Left kidney (tissue), 2 donors: ENCODE measurements around the gene ARHGAP15. TPM values are rescaled to one million over a fixed set of nuclear protein-coding genes. Genes with fewer than 3 reads are reported as not detected.

Experiments used
- DNase-seq: peaks from one replicate; pipeline ENCODE4 v3.0.0-alpha.2; 2013
- polyA plus RNA-seq: library from polyadenylated mRNA; unstranded; fragments of 120-200 nt; gene quantifications from one replicate; pipeline ENCODE4 v1.2.1, GENCODE V29; 2013; ENCODE audit not compliant: insufficient read length

ARHGAP15 gene
- polyA plus RNA-seq, 1 donor: 3.7 TPM

DNA sequence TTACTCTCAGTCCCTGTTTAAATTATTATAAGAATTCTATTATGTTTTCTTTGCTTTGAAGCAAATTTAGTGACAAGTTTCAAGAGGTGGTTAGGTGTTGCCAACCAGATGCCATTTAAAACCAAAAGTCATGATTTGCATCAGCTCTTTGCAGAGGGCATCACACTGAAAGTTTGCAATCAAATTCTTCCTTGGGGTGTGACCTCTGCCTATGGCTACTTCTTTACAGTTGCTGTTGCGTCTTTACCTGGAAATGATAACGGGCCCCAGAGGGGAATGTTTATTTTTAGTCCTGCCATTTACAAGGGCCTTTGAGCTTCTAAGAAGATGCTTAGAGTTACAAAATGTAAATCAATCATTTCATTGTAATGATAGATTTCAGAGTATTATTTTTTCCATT lies 561.0 kb downstream of the ARHGAP15 start:
- no peak for DNase-seq

DNA sequence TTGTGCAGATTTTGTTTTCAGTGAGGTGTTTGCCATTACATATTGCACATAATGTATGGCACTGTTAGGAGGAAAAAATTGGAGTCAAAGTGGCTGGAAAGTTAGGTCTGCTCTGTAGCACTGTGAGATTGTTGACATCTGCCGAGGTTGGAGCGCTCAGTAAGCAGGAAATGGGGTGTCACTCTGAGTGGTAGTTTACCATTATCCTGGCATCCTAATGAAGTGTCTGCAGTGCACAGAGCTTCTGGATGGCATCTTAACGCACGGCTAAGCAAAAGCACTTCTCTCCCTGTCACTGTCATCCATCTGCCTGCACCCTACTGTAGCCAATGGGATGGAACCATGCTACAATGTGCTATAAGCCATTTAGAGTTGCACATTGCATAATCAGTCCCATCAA lies 561.9 kb downstream of the ARHGAP15 start:
- DNase-seq: no peak

DNA sequence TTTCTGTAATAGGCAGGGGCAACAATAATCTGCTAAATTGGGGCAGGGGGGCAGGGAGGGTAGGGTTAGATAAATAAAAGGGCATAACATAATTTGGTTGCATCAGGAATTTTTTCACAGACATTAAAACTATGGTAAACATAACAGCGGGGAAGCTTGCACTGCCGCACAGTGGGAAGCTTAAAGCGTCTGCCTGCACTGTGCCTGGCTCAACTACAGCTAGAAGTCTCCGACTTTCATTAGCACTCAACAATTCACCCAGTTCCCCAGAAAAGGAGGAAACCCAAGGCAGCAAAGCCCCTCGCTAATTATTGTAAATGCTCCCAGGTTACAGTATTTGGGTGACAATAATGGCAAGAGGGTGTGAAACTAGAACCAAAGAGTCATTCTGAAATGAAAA lies 562.9 kb downstream of the ARHGAP15 start:
- no peak for DNase-seq

DNA sequence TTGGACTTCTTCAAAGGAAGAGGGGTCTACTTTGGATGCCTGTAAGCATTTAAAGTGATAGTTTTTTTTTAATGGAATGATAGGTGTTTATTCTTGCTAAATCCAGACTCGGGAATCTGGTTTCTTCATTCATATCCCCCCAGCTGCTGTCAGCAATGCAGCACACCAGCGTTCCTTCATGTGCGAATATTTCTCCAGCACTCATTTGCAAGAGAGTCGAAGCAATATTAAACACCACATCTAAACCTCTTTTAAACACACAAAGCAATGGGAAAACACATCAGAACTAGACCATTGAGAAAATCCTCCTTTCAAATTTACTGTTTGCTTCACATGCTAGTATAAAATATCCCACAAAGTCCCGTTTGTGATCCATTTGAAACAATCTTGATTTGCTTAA lies 563.7 kb downstream of the ARHGAP15 start:
- DNase-seq: no peak

DNA sequence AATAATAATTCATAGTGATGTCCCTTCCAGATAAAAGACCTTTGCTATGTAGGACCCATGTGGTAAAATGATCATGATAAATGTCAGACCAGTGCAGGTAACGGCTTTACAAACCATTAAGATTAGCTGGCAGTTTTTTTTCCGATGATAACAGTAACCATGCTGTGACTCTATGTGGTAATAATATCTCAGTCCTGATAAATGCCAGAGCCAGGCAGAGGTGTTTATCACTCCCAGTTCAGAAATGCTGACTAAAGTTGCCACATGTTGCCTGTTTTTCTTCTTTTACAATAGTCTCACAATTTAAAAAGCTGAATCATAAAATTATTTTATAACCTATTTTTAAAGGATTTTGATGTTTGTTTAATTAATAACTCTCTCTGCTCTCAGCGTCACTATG lies 565.1 kb downstream of the ARHGAP15 start:
- no peak for DNase-seq

DNA sequence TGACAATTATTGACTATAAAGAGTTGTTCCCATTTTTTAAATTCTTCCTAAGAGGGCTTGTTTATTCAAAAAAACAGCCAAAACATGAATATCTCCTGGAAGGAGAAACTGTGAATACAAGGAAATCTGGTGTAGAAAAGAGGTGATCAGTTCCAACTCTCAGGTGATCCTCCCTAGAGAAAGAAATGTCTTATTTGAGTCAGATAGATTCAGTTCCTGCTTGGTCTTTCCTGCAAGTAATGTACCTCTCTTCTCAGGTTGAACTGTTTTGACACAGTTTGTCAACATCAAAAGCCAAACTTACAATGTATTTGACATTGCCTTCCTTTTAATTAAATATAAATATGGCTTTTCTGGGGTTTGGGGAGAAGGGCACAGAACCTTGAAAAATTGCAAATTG lies 567.4 kb downstream of the ARHGAP15 start:
- DNase-seq: no peak

DNA sequence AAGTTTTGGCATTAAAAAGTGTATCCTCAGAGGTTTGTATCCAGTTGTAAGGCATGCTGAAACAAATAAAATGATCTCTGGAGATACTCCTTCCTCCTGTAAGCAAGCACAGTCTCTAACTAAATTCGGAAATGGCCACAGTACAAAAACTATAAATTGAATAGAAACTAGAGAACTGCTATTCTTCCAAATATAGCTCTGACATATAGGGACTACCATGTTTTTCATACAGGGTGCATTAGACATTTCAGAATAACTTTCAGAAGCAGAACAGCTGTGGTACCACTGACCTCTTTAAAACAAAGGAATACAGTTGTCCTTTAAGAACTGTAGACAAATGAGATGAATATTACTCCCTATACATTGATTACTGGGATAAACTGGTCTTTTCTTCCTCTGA lies 568.5 kb downstream of the ARHGAP15 start:
- no peak for DNase-seq

DNA sequence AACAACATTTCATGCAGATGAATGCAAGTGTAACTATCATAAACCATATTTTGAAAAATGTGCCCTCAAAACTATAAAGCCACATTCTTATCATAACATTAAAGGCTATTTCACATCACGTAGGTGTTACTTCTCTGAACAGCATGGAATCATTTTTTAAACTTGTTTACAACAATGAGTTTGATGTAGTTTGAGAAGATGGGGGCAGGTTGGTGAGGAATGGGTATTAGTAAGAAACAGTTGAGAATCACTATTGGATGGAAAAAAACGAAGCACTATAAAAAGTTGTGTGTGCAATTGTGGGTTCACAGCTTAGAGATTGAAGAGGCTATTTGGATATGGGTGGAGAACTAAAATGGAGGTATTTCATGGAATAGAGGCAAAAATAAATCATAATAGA lies 569.1 kb downstream of the ARHGAP15 start:
- DNase-seq: no peak

DNA sequence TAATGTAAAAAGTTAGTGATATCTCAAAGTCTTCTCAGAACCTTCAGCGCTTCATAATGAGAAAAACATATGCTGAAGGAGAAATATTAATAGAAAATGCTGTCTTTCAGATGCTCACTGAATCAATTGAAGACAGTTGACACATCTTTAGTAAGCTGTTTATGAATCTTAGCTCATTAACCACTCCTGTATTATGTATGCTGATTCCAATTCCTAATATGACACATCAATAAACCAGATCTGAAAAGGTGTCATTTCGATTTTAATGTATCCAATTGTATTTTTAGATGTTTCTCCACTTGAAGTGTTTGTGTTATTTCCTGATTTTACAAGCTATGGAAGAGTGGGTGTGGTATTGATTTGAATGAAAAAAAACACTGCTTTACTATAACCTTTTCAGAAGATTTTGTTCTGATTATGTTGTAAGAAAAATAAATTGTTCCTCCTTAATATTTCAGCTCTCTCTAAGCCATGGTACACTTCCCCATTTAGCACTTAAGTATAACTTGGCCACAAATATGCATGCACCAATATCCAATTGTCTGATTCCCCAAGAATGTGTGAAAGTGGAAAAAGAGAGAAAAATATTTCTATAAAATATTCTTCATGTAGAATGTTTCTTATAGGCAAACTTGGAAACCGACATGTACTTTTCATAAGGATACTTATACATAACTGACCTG lies 569.8 kb downstream of the ARHGAP15 start:
- no peak for DNase-seq

DNA sequence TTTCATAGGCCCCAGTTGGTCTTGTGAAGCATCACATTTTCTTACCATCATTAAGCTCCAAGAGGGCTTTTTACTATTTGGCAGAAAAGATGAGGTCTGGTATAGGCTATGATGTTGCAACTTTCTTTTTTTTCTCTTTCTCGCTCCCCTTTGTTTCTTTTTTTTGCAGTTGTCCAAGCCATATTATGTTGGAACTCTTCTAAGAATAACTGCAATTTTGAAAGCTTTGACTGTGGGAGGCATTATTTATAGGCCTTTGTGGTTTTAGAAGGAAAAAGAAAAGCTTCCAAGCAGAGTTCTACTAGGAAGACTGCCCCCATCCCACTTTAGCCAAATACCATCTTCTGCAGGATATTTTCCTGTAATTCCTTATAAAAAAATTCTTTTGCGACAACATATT lies 571.6 kb downstream of the ARHGAP15 start:
- DNase-seq: no peak

DNA sequence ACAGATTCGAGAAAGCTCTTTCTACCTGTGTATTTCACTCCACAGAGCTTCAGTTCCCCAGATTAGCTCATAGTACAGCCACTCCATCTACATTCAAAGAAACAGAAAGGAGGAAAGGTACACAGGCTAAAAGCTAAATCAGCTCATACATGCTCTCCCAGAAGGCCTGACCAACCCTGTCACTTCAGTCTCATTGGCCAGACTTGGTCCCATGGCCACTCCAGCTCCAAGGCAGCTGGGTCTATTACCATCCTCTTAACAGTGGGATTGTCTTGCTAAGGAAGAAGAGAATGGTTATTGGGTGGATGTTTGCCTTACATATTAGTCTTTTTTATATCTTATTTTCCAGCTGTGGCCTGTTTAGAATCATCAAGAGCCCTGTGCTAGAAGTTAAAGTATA lies 572.6 kb downstream of the ARHGAP15 start:
- no peak for DNase-seq

DNA sequence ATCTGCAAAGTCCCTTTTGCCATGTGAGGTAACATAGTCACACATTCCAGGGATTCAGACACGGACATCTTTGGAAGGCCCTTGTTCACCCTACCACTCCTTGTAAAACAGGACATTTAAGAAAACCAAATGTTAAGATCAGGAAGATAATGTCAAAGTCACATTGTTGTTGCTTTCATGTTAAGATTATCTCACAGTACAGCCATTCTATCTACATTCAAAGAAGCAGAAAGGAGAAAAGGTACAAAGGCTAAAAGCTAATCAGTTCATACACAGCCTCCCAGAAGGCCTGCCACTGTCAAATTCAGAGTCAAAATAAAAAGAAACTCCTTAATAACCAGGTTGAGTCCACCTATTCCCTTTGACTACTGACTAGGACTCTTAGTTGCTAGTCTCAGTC lies 573.7 kb downstream of the ARHGAP15 start:
- no peak for DNase-seq

DNA sequence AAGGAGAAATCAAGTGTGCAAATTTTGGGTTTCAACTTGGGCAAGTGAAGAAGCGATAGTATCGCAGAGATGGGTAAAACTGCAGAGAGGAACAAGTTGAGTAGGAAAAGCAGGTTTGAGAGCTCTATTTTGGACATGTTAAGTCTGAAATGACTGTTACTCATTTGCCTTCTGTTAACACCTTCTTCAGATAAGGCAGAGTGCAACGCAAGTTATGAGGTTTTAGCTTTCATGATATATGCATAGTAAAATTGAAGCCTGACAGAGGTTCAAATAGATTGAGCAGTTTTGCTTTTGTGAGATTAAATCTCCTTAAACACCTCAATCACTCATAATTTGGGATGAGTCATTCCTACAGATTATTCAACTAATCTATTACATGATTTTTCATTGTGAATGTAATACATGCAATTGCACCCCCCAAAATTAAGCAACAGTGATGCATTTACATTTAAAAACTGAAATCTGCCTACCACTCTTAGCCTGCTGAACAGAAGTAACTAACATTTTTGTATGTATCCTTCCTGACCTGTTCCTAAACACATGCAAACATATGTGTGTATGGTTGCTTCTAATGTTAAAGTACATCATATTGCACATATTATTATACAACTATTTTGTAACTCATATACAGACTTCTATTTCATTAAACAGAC lies 575.4 kb downstream of the ARHGAP15 start:
- DNase-seq: no peak

DNA sequence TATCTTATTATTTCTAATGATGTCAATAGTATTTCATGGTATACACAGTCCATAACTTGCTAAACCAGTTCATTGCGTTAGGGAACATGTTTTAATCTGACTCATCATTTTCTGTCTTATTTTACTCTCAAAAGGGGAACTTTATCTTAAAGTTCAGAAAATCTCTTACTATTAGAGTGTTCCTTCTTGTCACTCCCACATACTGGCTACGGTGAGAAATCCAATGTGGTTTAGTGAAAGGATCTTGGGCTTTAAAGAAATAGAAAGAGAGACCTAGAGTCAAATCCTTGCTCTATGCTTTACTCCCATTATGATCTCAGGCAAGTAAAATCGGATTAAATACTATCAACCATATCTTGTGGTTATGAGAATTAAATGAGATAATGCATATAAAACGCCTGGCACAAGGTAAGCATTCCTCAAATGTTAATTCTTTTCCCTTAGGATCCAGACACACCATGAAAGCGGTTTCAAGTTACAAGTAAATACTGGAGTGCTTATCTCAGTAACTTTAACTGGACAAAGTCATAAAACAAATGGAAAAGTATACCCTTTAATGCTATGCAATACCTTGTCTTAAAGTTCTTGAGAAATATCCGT lies 576.0 kb downstream of the ARHGAP15 start:
- no peak for DNase-seq

DNA sequence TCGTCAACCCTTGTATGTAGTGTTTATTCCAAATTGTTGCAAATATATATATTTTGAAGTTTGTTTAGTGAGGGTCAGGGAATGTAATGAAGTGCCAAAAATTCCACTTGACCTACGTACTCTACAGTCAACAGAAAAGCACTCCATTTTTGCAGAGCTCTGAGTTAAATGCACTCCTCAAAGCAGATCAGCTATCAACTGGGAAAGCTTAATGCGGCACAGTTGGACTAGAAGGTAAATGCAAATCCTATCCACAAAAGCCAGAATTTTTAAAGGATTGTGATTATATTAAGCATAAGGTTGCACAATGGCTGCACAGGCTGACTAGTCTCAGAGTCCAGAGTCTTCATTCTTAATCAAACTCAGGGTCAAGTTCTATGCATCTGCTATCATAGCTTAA lies 577.1 kb downstream of the ARHGAP15 start:
- DNase-seq: no peak

DNA sequence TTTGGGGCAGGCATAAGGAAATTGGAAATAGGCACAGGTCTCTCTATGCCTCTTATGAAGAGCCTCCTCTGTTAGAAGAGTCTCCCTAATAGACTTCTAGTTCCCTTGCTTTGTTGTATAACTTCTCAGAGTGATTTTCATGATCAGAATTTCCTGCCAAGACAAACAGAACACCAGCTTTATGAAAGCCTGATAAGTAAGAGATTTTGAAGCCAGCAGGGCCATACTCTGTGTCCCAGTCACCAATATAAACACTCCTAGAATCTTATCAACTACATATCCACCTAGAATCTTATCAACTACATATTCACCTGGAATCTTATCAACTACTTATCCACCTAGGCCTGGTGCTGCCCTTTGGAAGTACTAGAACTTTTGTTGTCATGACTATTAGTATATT lies 579.5 kb downstream of the ARHGAP15 start:
- DNase-seq: no peak

DNA sequence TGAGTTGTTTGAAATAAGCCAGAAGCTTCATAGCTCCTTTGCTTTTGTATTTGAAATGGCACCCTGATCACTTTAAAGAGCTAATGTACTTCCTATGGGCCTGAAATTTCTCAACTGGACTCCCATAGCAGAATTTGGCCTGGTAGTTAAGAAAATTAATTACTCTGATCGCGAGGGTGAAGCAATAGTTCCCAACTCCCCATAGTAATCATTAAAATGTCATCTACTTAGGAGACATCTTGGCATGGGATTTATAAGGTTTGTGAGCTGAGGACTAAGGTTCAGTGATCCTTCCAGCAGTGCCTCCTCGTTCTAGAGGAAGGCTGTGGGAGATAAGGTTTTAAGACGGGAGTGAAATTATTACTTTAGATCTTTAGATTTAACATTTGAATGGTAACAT lies 581.0 kb downstream of the ARHGAP15 start:
- DNase-seq: no peak

DNA sequence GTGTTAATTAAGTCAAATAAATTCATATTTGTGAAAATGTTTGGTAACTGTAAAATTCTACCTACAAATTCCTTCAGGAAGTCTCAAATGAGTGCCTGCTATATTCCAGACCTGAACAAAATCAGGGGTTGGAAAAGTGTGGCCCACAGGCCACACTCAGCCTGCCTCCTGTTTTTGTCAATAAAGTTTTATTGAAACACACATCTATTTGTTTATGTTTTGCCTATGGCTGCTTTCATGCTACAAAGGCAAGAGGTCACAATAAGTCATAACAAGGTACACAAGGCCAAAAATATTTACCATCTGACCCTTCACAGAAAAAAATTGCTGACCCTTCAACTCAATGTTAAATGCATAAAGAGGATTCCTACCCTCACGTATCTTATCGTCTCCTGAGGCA lies 581.7 kb downstream of the ARHGAP15 start:
- DNase-seq: no peak

DNA sequence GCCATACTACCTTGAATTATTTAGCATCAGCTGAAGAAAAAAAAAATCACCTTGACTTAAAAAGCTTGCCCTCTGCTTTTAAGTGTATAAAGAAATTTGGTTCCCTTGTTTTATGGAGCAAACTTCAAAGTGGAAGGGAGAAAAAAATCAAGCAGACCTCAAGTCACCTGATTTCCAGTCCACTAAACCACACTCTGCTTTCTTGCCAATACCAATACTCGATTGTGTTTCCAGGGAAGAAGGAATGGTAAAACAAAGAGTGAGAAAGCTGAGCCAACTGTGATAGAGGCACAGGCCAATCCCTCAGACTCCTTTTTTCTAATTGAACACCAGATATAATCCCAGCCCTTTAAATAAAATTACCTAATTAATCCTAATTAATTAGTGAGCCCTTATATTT lies 587.3 kb downstream of the ARHGAP15 start:
- no peak for DNase-seq

DNA sequence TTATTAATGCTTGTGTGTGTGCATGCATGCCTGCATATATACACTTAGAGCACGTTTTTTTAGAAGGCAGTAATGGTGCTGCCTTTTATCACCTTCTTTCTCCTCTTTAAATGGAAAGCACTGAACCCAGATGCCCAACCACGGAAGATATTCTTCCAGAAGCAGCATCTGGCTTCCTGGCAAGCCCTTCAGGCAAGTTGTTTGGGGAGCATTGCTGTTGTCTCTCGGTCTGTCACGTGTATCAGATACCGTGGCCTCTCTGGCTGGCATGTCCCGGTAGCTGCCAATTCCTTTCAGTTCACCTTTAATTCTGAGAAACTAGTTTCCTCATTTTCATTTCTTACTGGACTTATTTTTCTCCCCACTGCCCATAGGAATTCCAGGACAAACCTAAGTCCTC lies 587.8 kb downstream of the ARHGAP15 start:
- DNase-seq: no peak

DNA sequence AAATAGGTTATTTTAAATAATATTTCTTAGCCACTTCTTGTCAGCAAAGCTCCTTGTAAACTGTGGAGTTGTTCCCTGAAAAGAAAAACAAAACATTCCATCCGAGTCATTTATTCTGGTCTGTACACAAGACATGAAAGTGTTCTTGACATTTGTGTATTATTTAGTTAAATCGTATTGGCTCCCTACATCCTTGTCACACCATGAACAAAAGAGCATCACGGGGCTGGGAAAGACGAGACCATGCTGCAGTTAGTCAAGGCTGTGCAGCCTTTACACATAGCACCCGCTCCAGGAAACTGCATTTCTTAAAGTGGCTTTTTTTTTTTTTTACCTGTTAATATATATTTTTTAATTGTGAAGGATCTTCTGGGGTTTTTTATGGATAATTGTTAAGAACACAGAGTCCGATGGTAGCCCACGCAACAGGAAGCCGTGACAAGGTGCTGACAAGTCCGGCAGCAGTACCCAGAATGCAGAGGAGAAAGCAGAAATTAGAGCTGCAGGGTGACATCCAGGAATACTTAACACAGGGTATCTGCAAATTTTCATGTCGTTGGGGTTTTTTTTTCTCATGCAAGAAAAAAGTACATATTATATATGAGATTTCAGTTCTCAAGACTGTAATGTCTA lies 588.4 kb downstream of the ARHGAP15 start:
- no peak for DNase-seq

DNA sequence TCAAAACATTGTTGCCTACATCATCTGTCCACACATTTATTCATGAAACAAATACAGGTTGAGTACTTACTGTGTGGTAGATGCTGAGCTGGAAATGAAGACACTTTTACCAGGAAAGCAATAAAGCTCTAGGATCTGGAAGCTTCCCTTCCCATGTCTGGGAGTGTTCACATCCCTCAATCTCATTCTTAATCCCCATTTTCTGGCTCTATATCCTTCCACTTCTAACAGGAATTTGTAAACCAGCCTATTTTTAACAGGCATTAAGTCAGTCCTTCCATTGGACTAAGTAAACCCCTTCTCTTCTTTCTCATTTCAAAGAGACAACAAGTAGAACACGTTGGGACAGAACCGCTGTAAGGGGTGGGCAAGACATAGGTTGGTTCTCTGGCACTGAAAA lies 589.5 kb downstream of the ARHGAP15 start:
- DNase-seq: no peak

DNA sequence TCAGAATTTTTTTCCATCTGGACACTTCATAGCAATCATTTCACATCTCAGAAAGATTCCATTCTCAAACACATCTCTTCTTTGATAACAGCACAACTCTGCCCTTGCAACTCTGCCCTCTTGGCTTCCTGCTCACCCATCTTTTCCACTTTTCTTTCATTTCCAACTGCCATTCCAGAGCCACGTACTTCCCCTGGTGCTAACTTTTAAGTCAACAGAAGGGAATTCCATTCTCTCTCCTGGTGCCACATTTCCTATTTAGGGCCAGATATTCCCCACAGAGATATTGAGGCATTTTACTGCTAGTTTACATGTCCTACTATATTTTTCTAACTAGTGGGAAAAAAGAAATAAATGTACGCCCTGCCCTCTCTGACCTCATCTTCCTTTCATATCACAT lies 590.2 kb downstream of the ARHGAP15 start:
- DNase-seq: no peak
